K562 (cell line): ENCODE data around the gene FDX2. TPM values are rescaled to one million over a fixed set of nuclear protein-coding genes. Genes with fewer than 3 reads are reported as not detected.
A peak's percentile ranks its signal among the peaks of the same experiment; 100 is the strongest.

Source experiments
- ATAC-seq: fragments of 200-7000 bp; cut with Tn5 transposase; 3 replicates; pipeline ENCODE4 v1.9.1; 2020; ENCODE audit warnings: moderate library complexity
- BruUV-seq: library from RNA; stranded (reverse); fragments of 400-500 nt; replicated peaks from 2 replicates; lab custom pipeline; 2021; lab: Mats Ljungman, UMichigan
- CTCF ChIA-PET: fragments of 300-600 bp; formaldehyde crosslinking; extraction: SDS; loops from one replicate; lab custom pipeline; 2021; ENCODE audit warnings: low intra/inter-chr PET ratio; lab: Yijun Ruan, JAX
- POLR2A ChIA-PET: fragments of 300-600, 350-650 bp; sonication (Branson Sonifier 250); formaldehyde crosslinking; extraction: SDS; loops from one replicate; lab custom pipeline; 2021; ENCODE audit warnings: antibody characterized with exemption, inconsistent platforms; lab: Yijun Ruan, JAX
- DNase-seq, 4 experiments: peaks; one replicate each; pipeline versions ENCODE4 v3.0.0 to v3.0.0-alpha.2; 2011 to 2018; ENCODE audit warnings: low spot score in 3 of 4, mixed read lengths in 3 of 4; ENCODE audit errors: extremely low read depth in 1 of 4
- FAIRE-seq: peaks from 2 replicates; lab custom pipeline; 2011; peaks lifted over from hg19 to GRCh38; lab: Jason Lieb, UNC
- H2AFZ ChIP-seq: 2 replicates; pipeline ENCODE4 v1.6.0; 2011; ENCODE audit warnings: low read depth, low read length, control low read depth, inconsistent platforms
- H3K27ac ChIP-seq: fragments of 200-600 bp; 3 replicates; pipeline ENCODE4 v1.8.0; 2011; ENCODE audit warnings: low read depth, mild to moderate bottlenecking, control low read depth, inconsistent platforms, low read length, moderate library complexity, mixed read lengths; ENCODE audit errors: extremely low read depth
- H3K27me3 ChIP-seq, 2 experiments: fragments of 300-600 bp in 1 of 2; 2 replicates in 1 of 2; 3 replicates in 1 of 2; pipeline versions ENCODE4 v1.6.0 to v1.8.0; 2011; ENCODE audit warnings: inconsistent platforms in 2 of 2, low read length in 2 of 2, mild to moderate bottlenecking in 1 of 2, mixed read lengths in 1 of 2, moderate library complexity in 1 of 2; ENCODE audit not compliant: control insufficient read depth in 2 of 2, insufficient read depth in 2 of 2
- H3K36me3 ChIP-seq: fragments of 300-600 bp; 3 replicates; pipeline ENCODE4 v1.8.0; 2011; ENCODE audit warnings: mild to moderate bottlenecking, low read length, inconsistent platforms; ENCODE audit not compliant: control insufficient read depth, insufficient read depth
- H3K4me1 ChIP-seq, 2 experiments: fragments of 200-600 bp in 1 of 2; replicated peaks in 1 of 2; 2 replicates in 1 of 2; 3 replicates in 1 of 2; pipeline versions ENCODE4 v1.5.1 to v1.8.0; 2011; ENCODE audit warnings: inconsistent platforms in 2 of 2, low read length in 2 of 2, mild to moderate bottlenecking in 1 of 2, mixed read lengths in 1 of 2, moderate library complexity in 1 of 2; ENCODE audit not compliant: control insufficient read depth in 2 of 2, insufficient read depth in 2 of 2
- H3K4me2 ChIP-seq: 2 replicates; pipeline ENCODE4 v1.6.1; 2011; ENCODE audit warnings: low read length, control low read depth, inconsistent platforms, mixed read lengths; ENCODE audit not compliant: insufficient read depth
- H3K4me3 ChIP-seq: fragments of 200-600 bp; sonication (generic), shearing (Covaris generic); 2 replicates; pipeline ENCODE4 v1.5.1; 2016; ENCODE audit warnings: control low read depth, inconsistent platforms
- H3K79me2 ChIP-seq: fragments of 200-600 bp; 3 replicates; pipeline ENCODE4 v1.8.0; 2011; ENCODE audit warnings: low read length, inconsistent platforms; ENCODE audit not compliant: control insufficient read depth, insufficient read depth
- H3K9ac ChIP-seq, 2 experiments: 2 replicates each; pipeline versions ENCODE4 v1.6.0 to v1.6.1; 2011; ENCODE audit warnings: low read depth in 2 of 2, low read length in 2 of 2, control low read depth in 1 of 2, inconsistent platforms in 1 of 2, mild to moderate bottlenecking in 1 of 2, mixed read lengths in 1 of 2; ENCODE audit not compliant: insufficient read depth in 1 of 2
- H3K9me1 ChIP-seq: one replicate; pipeline ENCODE4 v1.6.0; 2011; ENCODE audit warnings: inconsistent platforms, mild to moderate bottlenecking, low read length, moderate library complexity; ENCODE audit not compliant: control insufficient read depth, insufficient read depth
- H3K9me3 ChIP-seq: replicated peaks from 2 replicates; pipeline ENCODE4 v1.5.1; 2011; ENCODE audit warnings: low read depth, low read length, inconsistent platforms; ENCODE audit not compliant: control insufficient read depth, insufficient read depth
- H4K20me1 ChIP-seq: replicated peaks from 2 replicates; pipeline ENCODE4 v1.6.1; 2011; ENCODE audit warnings: low read length, inconsistent platforms, mixed read lengths; ENCODE audit not compliant: control insufficient read depth, insufficient read depth
- NONO ChIP-seq, 2 experiments: fragments of 200-400 bp in 1 of 2; fragments of 450-650 bp in 1 of 2; formaldehyde crosslinking in 1 of 2; IDR thresholded peaks; 2 replicates each; pipeline ENCODE4 v1.6.1; 2017; ENCODE audit warnings: low read depth in 2 of 2, mild to moderate bottlenecking in 2 of 2, moderate library complexity in 2 of 2, low read length in 1 of 2
- PURB ChIP-seq: sonication (generic); formaldehyde crosslinking; IDR thresholded peaks from 2 replicates; pipeline ENCODE4 v1.9.0; 2021; ENCODE audit warnings: low read depth, mild to moderate bottlenecking, missing genetic modification reagents
- SAFB ChIP-seq: fragments of 200-400 bp; formaldehyde crosslinking; IDR thresholded peaks from 2 replicates; pipeline ENCODE4 v1.6.1; 2017; ENCODE audit warnings: low read depth, low read length, borderline replicate concordance
- ZNF707 ChIP-seq: fragments of 250-450 bp; sonication (Bioruptor Pico); conservative IDR thresholded peaks from 2 replicates; pipeline ENCODE4 v1.8.0; 2022; ENCODE audit warnings: inconsistent platforms, mild to moderate bottlenecking, moderate library complexity
- whole genome bisulfite sequencing: fragments of 100-300 bp; shearing (Covaris generic); methylation state at CpG from one replicate; pipeline ENCODE4 v1.1.6; 2016; ENCODE audit warnings: low coverage, mixed read lengths; ENCODE audit not compliant: insufficient coverage; ENCODE audit errors: missing lambda C conversion rate; 5-methylcytosine and 5-hydroxymethylcytosine counted together
- in situ Hi-C: fragments of 300-500 bp; cut with MboI; formaldehyde crosslinking; loops from 4 replicates; pipeline ENCODE4 v1.15.0; 2018; ENCODE audit warnings: inconsistent platforms, mixed read lengths
- intact Hi-C: fragments of 100-400 bp; cut with micrococcal nuclease; formaldehyde crosslinking; loops from 2 replicates; pipeline ENCODE4 v1.14.2; 2022
- polyA plus RNA-seq, 8 experiments: library from polyadenylated mRNA; depleted of rRNA in 4 of 8; stranded (reverse) in 5 of 8; unstranded in 3 of 8; fragments of >200 nt; fragmentation: Nextera tagmentation in 2 of 8; fragmentation: Illumina TruSeq in 1 of 8; extraction: Ambion mirVana in 2 of 8; extraction: Trizol in 1 of 8; gene quantifications; 2 replicates each; pipeline versions ENCODE4 v1.2.1 to v1.2.3, GENCODE V29; 2011 to 2014; ENCODE audit warnings: inconsistent platforms in 1 of 8, missing spikeins in 1 of 8
- total RNA-seq, 7 experiments: library from RNA; depleted of rRNA in 6 of 7; stranded (reverse); fragments of >200 nt in 6 of 7; fragmentation: Illumina TruSeq in 2 of 7; extraction: Trizol in 2 of 7; gene quantifications; 2 replicates each; pipeline versions ENCODE4 v1.2.1 to v1.2.3, GENCODE V29; 2011 to 2021; ENCODE audit warnings: low replicate concordance in 1 of 7
- TF ChIP-seq, protein P1 (sequence below): fragments of 450-650 bp; formaldehyde crosslinking; IDR thresholded peaks from 2 replicates; pipeline ENCODE4 v1.4.0; 2020; ENCODE audit warnings: mild to moderate bottlenecking
- TF ChIP-seq, protein P2 (sequence below): fragments of 250-450 bp; sonication (Bioruptor Pico); IDR thresholded peaks from 2 replicates; pipeline ENCODE4 v1.4.0; 2020
- TF ChIP-seq, protein P3 (sequence below): fragments of 250-450 bp; sonication (Bioruptor Pico); IDR thresholded peaks from 2 replicates; pipeline ENCODE4 v1.4.0; 2020; ENCODE audit warnings: mild to moderate bottlenecking, moderate library complexity
- TF ChIP-seq, protein P4 (sequence below): sonication (generic); formaldehyde crosslinking; IDR thresholded peaks from 2 replicates; pipeline ENCODE4 v1.9.0; 2022; ENCODE audit warnings: mild to moderate bottlenecking, missing genetic modification reagents

FDX2 gene
- total and polyA plus RNA-seq, 9 of the 15 experiments (the other 6 are each of a cell fraction or from before 2014, with no cell fraction given): 2.5 to 49.8 (median 29.7) TPM

DNA sequence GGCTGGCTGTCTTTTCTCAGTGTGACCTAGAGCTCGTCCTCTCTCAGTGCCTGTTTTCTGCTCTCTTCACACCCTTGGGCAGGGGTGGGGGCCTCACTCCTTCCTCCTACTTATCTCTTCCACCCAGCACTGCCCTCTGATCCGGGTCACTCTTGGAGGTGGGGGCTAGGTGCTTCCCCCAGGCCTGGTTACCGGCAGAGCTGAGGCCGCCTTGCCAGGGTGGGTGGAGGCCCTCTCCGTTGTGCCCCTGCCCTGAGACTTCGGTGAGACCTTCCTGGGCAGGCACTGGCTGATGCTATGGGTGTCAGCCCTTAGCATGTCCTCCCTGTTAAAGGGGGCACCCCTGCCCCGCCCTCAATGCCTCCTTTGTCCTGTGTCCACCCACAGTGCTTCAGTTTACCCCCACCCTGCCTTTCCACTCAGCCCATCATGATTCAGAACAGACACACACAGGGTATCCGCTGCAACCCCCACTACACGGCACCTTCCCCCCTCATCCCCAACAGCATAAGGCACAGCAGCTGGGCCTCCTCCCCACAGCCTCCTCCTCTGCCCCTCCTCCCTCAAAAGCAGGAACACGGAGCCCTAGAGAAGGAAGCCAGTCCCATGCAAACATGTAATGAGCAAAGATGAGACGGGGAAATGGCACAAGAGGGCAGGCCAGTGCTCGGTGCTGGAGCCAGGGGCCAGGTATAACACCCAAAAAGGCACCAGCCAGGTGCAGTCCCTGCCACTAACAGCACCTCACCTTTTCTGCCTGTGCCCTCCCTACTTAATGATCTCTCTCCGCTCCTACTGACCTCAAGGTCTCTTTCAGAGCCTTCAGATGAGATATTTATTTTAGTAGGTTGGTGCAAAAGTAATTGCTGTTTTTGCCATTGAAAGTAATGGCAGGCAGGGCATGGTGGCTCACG lies 16.0 kb downstream of the FDX2 start:
- H3K4me2 ChIP-seq: peak overlapping the region; percentile 79
- peak; percentile 91 for FAIRE-seq
- H4K20me1 ChIP-seq: no peaks in the 10 kb centered on the region
- peak overlapping the region; percentile 23; the same call in 1 of the 2 replicates for H3K4me3 ChIP-seq
- intact Hi-C loops: no loop called here
- peaks cover 12% of the 10 kb centered on the region; the same call in 2 of the 3 replicates for H3K79me2 ChIP-seq
- H3K9ac ChIP-seq: peak overlapping the region; percentile 69 to 91
- no peaks in the 10 kb centered on the region for H3K27me3 ChIP-seq
- BruUV-seq: no TSS peak
- peaks cover 38 to 67% of the 10 kb centered on the region in 2 experiments; a peak in 4 of 5 replicates for H3K4me1 ChIP-seq
- no peaks in the 10 kb centered on the region for H3K9me1 ChIP-seq
- H2AFZ ChIP-seq: peak overlapping the region; percentile 91
- 2% methylated on average over 14 of the region's 14 CpGs for WGBS
- ChIA-PET CTCF (no interaction called here), POLR2A (interaction anchor here (0.6 to 4.7 kb wide), 17 partner anchors 8 to 68 kb away, joined by 3 to 21 read pairs (median 4); partner anchors contain the start of genes FDX2, ICAM1, ICAM4 and ICAM5)
- in situ Hi-C loops: no loop called here
- peak; percentile 89 for ATAC-seq
- peak; percentile 83 to 96 (median 88) for DNase-seq
- no peaks in the 10 kb centered on the region for H3K9me3 ChIP-seq
- H3K36me3 ChIP-seq: peaks cover 23% of the 10 kb centered on the region; the same call in 1 of the 3 replicates
- peak overlapping the region; percentile 95 for H3K27ac ChIP-seq
- no peak for TF ChIP-seq PURB (CRISPR knock-in tag)
- TF ChIP-seq, protein P1, sequence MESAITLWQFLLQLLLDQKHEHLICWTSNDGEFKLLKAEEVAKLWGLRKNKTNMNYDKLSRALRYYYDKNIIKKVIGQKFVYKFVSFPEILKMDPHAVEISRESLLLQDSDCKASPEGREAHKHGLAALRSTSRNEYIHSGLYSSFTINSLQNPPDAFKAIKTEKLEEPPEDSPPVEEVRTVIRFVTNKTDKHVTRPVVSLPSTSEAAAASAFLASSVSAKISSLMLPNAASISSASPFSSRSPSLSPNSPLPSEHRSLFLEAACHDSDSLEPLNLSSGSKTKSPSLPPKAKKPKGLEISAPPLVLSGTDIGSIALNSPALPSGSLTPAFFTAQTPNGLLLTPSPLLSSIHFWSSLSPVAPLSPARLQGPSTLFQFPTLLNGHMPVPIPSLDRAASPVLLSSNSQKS: no peak
- no peak for TF ChIP-seq SAFB
- TF ChIP-seq, protein P2, sequence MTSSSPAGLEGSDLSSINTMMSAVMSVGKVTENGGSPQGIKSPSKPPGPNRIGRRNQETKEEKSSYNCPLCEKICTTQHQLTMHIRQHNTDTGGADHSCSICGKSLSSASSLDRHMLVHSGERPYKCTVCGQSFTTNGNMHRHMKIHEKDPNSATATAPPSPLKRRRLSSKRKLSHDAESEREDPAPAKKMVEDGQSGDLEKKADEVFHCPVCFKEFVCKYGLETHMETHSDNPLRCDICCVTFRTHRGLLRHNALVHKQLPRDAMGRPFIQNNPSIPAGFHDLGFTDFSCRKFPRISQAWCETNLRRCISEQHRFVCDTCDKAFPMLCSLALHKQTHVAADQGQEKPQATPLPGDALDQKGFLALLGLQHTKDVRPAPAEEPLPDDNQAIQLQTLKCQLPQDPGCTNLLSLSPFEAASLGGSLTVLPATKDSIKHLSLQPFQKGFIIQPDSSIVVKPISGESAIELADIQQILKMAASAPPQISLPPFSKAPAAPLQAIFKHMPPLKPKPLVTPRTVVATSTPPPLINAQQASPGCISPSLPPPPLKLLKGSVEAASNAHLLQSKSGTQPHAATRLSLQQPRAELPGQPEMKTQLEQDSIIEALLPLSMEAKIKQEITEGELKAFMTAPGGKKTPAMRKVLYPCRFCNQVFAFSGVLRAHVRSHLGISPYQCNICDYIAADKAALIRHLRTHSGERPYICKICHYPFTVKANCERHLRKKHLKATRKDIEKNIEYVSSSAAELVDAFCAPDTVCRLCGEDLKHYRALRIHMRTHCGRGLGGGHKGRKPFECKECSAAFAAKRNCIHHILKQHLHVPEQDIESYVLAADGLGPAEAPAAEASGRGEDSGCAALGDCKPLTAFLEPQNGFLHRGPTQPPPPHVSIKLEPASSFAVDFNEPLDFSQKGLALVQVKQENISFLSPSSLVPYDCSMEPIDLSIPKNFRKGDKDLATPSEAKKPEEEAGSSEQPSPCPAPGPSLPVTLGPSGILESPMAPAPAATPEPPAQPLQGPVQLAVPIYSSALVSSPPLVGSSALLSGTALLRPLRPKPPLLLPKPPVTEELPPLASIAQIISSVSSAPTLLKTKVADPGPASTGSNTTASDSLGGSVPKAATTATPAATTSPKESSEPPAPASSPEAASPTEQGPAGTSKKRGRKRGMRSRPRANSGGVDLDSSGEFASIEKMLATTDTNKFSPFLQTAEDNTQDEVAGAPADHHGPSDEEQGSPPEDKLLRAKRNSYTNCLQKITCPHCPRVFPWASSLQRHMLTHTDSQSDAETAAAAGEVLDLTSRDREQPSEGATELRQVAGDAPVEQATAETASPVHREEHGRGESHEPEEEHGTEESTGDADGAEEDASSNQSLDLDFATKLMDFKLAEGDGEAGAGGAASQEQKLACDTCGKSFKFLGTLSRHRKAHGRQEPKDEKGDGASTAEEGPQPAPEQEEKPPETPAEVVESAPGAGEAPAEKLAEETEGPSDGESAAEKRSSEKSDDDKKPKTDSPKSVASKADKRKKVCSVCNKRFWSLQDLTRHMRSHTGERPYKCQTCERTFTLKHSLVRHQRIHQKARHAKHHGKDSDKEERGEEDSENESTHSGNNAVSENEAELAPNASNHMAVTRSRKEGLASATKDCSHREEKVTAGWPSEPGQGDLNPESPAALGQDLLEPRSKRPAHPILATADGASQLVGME (CRISPR knock-in tag): no peak
- TF ChIP-seq ZNF707 (CRISPR knock-in tag): no peak
- TF ChIP-seq, protein P3, sequence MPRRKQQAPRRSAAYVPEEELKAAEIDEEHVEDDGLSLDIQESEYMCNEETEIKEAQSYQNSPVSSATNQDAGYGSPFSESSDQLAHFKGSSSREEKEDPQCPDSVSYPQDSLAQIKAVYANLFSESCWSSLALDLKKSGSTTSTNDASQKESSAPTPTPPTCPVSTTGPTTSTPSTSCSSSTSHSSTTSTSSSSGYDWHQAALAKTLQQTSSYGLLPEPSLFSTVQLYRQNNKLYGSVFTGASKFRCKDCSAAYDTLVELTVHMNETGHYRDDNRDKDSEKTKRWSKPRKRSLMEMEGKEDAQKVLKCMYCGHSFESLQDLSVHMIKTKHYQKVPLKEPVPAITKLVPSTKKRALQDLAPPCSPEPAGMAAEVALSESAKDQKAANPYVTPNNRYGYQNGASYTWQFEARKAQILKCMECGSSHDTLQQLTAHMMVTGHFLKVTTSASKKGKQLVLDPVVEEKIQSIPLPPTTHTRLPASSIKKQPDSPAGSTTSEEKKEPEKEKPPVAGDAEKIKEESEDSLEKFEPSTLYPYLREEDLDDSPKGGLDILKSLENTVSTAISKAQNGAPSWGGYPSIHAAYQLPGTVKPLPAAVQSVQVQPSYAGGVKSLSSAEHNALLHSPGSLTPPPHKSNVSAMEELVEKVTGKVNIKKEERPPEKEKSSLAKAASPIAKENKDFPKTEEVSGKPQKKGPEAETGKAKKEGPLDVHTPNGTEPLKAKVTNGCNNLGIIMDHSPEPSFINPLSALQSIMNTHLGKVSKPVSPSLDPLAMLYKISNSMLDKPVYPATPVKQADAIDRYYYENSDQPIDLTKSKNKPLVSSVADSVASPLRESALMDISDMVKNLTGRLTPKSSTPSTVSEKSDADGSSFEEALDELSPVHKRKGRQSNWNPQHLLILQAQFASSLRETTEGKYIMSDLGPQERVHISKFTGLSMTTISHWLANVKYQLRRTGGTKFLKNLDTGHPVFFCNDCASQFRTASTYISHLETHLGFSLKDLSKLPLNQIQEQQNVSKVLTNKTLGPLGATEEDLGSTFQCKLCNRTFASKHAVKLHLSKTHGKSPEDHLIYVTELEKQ: no peak
- TF ChIP-seq, protein P4, sequence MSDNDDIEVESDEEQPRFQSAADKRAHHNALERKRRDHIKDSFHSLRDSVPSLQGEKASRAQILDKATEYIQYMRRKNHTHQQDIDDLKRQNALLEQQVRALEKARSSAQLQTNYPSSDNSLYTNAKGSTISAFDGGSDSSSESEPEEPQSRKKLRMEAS (CRISPR knock-in tag): peak; percentile 60; the same call in 1 of the 2 replicates
- TF ChIP-seq NONO (IDR thresholded peaks at IDR 0.05; ENCODE audit: low read depth in 2 of 2, low read length in 1 of 2): 0 out of 4 replicates have a peak, but pooled peaks of 1 of the 2 experiments have one; percentile 6
